Esophagus squamous epithelium (tissue), 5 donors: ENCODE measurements around the gene PDLIM7. TPM values are rescaled to one million over a fixed set of nuclear protein-coding genes. Genes with fewer than 3 reads are reported as not detected.

ENCODE experiments used
- DNase-seq: peaks from one replicate; lab custom pipeline; 2025; lab: John Stamatoyannopoulos, UW
- H3K27ac ChIP-seq, 4 donors: fragments of 200-600 bp; sonication (generic); one replicate each; pipeline ENCODE4 v1.5.1; 2016 to 2019; ENCODE audit warnings: mild to moderate bottlenecking in 1 of 4
- H3K27me3 ChIP-seq, 4 donors: fragments of 200-600 bp; sonication (generic); 1 replicate in 3 of 4; 2 replicates in 1 of 4; pipeline versions ENCODE4 v1.5.1 to v1.6.0; 2017 to 2021; ENCODE audit warnings: antibody characterized with exemption in 1 of 4
- H3K36me3 ChIP-seq, 3 donors: fragments of 200-600 bp; sonication (generic); one replicate each; pipeline ENCODE4 v1.5.1; 2016 to 2019
- H3K4me1 ChIP-seq, 3 donors: fragments of 200-600 bp; sonication (generic); one replicate each; pipeline ENCODE4 v1.5.1; 2017 to 2019
- H3K4me3 ChIP-seq, 4 donors: fragments of 200-600 bp; sonication (generic); 1 replicate in 3 of 4; 2 replicates in 1 of 4; pipeline ENCODE4 v1.5.1; 2016 to 2019; ENCODE audit warnings: mild to moderate bottlenecking in 2 of 4, moderate library complexity in 1 of 4
- H3K9me3 ChIP-seq, 3 donors: fragments of 200-600 bp; sonication (generic); one replicate each; pipeline ENCODE4 v1.5.1; 2016 to 2019
- POLR2A ChIP-seq, 4 donors: fragments of 450-650 bp; IDR thresholded peaks; one replicate each; pipeline ENCODE4 v1.6.1; 2017; ENCODE audit warnings: antibody characterized with exemption in 4 of 4, mild to moderate bottlenecking in 4 of 4, moderate library complexity in 3 of 4
- WGBS, 2 donors: methylation state at CpG; one replicate each; pipeline ENCODE4 v1.1.5; 2018; 5-methylcytosine and 5-hydroxymethylcytosine counted together
- intact Hi-C: fragments of 100-400 bp; cut with DNase I; formaldehyde crosslinking; loops from one replicate; pipeline ENCODE4 v1.15.0; 2022
- total RNA-seq, 4 donors: library from RNA; depleted of rRNA; stranded (reverse); fragments of >200 nt; gene quantifications; one replicate each; pipeline ENCODE4 v1.1.0, GENCODE V29; 2016
- TF ChIP-seq, protein P1 (sequence below), 6 experiments: fragments of 450-650 bp in 4 of 6; fragments of 200-600 bp in 2 of 6; sonication (generic) in 2 of 6; IDR thresholded peaks; one replicate each; pipeline ENCODE4 v1.5.1; 2016 to 2019; ENCODE audit warnings: antibody characterized with exemption in 6 of 6, mild to moderate bottlenecking in 4 of 6, moderate library complexity in 4 of 6
- donor health status: DM: yes; HTN: yes; CAD: no.

Gene PDLIM7
- total RNA-seq, 4 donors from 2014 or later = 17.1 to 81.6 (median 33.6) TPM

DNA sequence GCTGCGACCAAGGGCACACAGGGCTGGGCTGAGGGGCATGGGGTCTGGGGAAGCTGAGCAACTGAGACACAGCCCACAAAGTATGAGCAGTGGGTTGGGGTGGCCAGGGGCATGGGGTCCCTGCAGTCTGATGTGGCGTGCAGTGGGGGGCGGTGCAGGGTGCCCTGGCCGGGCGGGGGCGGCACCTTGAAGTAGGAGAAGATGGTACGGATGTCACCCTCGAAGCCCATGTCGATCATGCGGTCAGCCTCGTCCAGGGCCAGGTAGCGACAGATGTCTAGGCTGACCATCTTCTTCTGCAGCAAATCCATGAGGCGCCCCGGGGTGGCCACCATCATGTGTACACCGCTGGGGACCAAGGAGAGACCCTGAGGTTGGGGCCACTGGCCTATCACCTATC lies 16.1 kb upstream of the PDLIM7 start:
- Histone ChIP-seq H3K4me1 (peaks cover 14 to 40% (median 15%) of the 10 kb centered on the region in 3 donors), H3K27me3 (no peaks in the 10 kb centered on the region), H3K27ac (no peak overlapping the region), H3K9me3 (no peaks in the 10 kb centered on the region), H3K36me3 (peaks cover 25 to 60% (median 36%) of the 10 kb centered on the region in 3 donors), H3K4me3 (no peak overlapping the region)
- no peak for DNase-seq
- intact Hi-C loops = no loop called here
- 93 to 94% methylated on average over 6 to 14 of the region's 15 CpGs for WGBS, 2 donors
- TF ChIP-seq, protein P1, sequence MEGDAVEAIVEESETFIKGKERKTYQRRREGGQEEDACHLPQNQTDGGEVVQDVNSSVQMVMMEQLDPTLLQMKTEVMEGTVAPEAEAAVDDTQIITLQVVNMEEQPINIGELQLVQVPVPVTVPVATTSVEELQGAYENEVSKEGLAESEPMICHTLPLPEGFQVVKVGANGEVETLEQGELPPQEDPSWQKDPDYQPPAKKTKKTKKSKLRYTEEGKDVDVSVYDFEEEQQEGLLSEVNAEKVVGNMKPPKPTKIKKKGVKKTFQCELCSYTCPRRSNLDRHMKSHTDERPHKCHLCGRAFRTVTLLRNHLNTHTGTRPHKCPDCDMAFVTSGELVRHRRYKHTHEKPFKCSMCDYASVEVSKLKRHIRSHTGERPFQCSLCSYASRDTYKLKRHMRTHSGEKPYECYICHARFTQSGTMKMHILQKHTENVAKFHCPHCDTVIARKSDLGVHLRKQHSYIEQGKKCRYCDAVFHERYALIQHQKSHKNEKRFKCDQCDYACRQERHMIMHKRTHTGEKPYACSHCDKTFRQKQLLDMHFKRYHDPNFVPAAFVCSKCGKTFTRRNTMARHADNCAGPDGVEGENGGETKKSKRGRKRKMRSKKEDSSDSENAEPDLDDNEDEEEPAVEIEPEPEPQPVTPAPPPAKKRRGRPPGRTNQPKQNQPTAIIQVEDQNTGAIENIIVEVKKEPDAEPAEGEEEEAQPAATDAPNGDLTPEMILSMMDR (IDR thresholded peaks at IDR 0.05) = no peak
- TF ChIP-seq POLR2A (IDR thresholded peaks at IDR 0.05) = no peak

DNA sequence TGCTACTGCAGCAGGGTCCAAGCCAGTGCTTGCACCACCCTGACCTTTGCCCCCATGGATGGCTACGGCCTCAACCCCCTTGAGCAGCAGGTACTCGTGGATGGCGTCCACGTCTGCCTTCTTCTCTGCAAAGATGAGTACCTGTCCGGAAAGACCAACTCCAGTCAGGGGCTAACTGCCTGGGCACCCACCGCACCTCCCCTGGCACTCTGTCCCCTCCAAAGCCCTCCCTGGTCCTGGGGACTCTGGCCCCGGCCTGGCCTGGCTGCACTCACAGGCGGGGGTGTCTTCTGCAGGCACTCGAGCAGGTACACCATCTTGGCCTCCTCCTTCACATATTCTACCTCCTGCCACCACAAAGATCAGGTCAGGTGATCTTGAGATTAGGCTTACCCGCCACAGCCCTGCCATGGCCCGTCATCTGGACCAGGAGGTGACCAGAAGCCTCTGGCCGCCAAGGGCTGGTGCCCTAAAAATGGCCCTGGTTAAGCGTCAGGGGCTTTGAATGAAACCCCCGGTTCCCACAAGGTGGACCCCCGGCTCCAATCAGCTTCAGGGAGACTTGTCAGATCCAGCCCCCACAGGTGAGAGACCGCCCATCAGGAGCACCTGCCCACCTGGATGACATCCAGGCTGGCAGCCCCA lies 15.5 kb upstream of the PDLIM7 start:
- intact Hi-C loops = no loop called here
- peaks cover 25 to 60% (median 36%) of the 10 kb centered on the region in 3 donors for H3K36me3 ChIP-seq
- 90 to 96% methylated on average over 5 of the region's 16 CpGs for WGBS, 2 donors

DNA sequence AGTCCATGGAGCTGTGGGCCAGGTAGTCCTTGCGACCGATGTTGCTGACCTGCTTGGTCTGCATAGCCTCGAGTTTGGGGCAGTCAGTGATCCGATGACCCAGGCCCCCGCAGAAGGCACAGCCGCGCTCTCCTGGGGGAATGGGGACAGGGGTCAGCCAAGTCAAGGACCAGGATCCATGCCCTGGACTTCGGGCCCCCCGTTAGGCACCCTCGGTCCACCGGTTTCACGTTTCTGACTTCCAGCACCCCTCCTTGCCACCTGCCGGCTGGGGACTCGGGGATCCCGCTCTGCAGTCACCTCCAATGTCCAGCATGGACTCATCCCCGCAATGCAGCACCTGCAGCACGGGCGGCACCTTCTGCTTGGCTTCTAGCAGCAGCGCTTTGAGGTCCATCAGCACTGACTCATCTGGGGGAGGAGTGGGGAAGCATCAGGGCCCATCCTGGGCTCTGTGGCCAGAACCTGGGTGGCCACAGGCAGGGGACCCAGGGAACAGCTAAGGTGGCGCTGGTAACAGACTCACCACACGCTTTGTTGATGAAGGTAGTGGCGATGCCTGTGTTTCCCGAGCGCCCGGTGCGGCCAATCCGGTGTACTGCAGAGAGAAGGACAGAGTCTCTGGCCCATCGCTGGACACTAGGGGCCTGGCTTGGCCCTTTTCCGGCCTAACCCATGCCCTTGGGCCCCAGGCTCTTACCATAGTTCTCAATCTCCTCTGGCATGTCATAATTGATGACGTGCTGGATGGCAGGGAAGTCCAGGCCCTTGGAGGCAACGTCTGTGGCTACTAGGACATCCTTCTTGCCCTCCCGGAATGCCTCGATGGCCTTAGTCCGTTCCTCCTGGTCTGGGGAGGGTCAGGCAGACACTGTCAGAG lies 14.6 kb upstream of the PDLIM7 start:
- no peaks in the 10 kb centered on the region for H3K9me3 ChIP-seq
- peaks cover 11 to 36% (median 15%) of the 10 kb centered on the region in 3 donors for H3K4me1 ChIP-seq
- H3K27me3 ChIP-seq = no peaks in the 10 kb centered on the region
- intact Hi-C loops = no loop called here
- peaks cover 25 to 60% (median 36%) of the 10 kb centered on the region in 3 donors for H3K36me3 ChIP-seq
- 80 to 86% methylated on average over 3 to 8 of the region's 34 CpGs for WGBS, 2 donors
- TF ChIP-seq POLR2A (IDR thresholded peaks at IDR 0.05) = no peak
- TF ChIP-seq, protein P1 (IDR thresholded peaks at IDR 0.05) = no peak
- no peak for DNase-seq
- no peak overlapping the region for H3K27ac ChIP-seq
- H3K4me3 ChIP-seq = no peak overlapping the region

More for the DNA sequence above, 15.5 kb upstream of the PDLIM7 start:
- DNase-seq = no peak
- Histone ChIP-seq H3K9me3 (no peaks in the 10 kb centered on the region), H3K4me1 (peaks cover 14 to 40% (median 15%) of the 10 kb centered on the region in 3 donors), H3K27me3 (no peaks in the 10 kb centered on the region), H3K4me3 (no peak overlapping the region), H3K27ac (no peak overlapping the region)
- TF ChIP-seq, protein P1 (IDR thresholded peaks at IDR 0.05) = no peak
- TF ChIP-seq POLR2A (IDR thresholded peaks at IDR 0.05) = no peak

DNA sequence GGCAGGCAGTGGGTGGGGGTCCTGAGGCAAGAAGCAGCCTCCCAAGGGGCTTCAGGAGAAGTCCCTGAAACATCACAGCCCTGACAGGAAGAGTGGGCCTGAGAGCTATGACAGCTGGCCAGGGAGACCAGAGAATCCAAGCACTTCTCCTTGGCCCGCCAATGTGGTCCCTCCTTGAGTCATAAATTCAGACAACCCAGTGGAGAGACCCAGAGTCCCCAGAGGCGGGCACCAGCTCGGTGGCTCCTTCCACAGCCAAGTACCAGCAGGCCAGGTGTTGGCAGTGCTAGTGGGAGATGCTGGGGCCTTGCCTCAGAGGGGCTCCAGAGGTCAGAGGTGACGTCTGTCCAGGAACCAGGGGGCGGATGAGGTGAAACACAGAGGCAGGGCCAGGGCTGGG lies 13.8 kb upstream of the PDLIM7 start:
- H3K27ac ChIP-seq = peak overlapping the region in 1 of 4 donors; percentile 79
- WGBS, 2 donors = 71 to 100% methylated on average over 2 of the region's 5 CpGs
- peaks cover 25 to 60% (median 36%) of the 10 kb centered on the region in 3 donors for H3K36me3 ChIP-seq

More for the DNA sequence above, 13.8 kb upstream of the PDLIM7 start:
- H3K4me1 ChIP-seq = peaks cover 10 to 33% (median 15%) of the 10 kb centered on the region in 3 donors
- H3K4me3 ChIP-seq = no peak overlapping the region
- intact Hi-C loops = no loop called here
- TF ChIP-seq, protein P1 (IDR thresholded peaks at IDR 0.05) = no peak
- TF ChIP-seq POLR2A (IDR thresholded peaks at IDR 0.05) = no peak
- H3K9me3 ChIP-seq = no peaks in the 10 kb centered on the region
- no peaks in the 10 kb centered on the region for H3K27me3 ChIP-seq
- no peak for DNase-seq
